Kidney (tissue), 14 donors: ENCODE data around the gene U2AF2. TPM values are rescaled to one million over a fixed set of nuclear protein-coding genes. Genes with fewer than 3 reads are reported as not detected.

Experiments
- DNase-seq, 5 donors: peaks; one replicate each; pipeline ENCODE4 v3.0.0-alpha.2; 2013 to 2020
- FAIRE-seq: peaks from 2 replicates; lab custom pipeline; 2012; peaks lifted over from hg19 to GRCh38; lab: Jason Lieb, UNC
- H3K27ac ChIP-seq, 2 donors: one replicate each; pipeline ENCODE4 v1.7.0; 2013; ENCODE audit warnings: low read depth in 2 of 2, low read length in 2 of 2, inconsistent platforms in 1 of 2
- H3K27me3 ChIP-seq: one replicate; pipeline ENCODE4 v1.7.1; 2013; ENCODE audit warnings: low read length, inconsistent platforms; ENCODE audit not compliant: control insufficient read depth, insufficient read depth
- H3K36me3 ChIP-seq, 3 donors: one replicate each; pipeline versions ENCODE4 v1.7.0 to v1.7.1; 2013; ENCODE audit warnings: low read length in 3 of 3, control low read depth in 1 of 3, inconsistent platforms in 1 of 3; ENCODE audit not compliant: insufficient read depth in 3 of 3, control insufficient read depth in 2 of 3
- H3K4me1 ChIP-seq, 3 donors: one replicate each; pipeline versions ENCODE4 v1.7.0 to v1.7.1; 2013; ENCODE audit warnings: low read length in 3 of 3, inconsistent platforms in 1 of 3, low read depth in 1 of 3; ENCODE audit not compliant: control insufficient read depth in 2 of 3, insufficient read depth in 2 of 3
- H3K4me3 ChIP-seq, 3 donors: one replicate each; pipeline versions ENCODE4 v1.7.0 to v1.8.1; 2013; ENCODE audit warnings: low read length in 3 of 3, control low read depth in 1 of 3, inconsistent platforms in 1 of 3
- H3K9ac ChIP-seq, 3 donors: one replicate each; pipeline versions ENCODE4 v1.7.0 to v1.7.1; 2013; ENCODE audit warnings: low read length in 3 of 3, control low read depth in 1 of 3, inconsistent platforms in 1 of 3
- H3K9me3 ChIP-seq, 3 donors: one replicate each; pipeline versions ENCODE4 v1.7.0 to v1.7.1; 2013; ENCODE audit warnings: low read length in 3 of 3, control low read depth in 1 of 3, inconsistent platforms in 1 of 3; ENCODE audit not compliant: control insufficient read depth in 2 of 3, insufficient read depth in 1 of 3
- CTCF ChIP-seq: IDR thresholded peaks from 3 replicates; pipeline ENCODE4 v1.5.1; 2012; ENCODE audit warnings: mild to moderate bottlenecking, moderate library complexity, borderline replicate concordance; ENCODE audit not compliant: insufficient read depth; ENCODE audit errors: extremely low read depth
- intact Hi-C: fragments of 100-400 bp; cut with DNase I; formaldehyde crosslinking; loops from one replicate; pipeline ENCODE4 v1.11.1; 2022
- polyA plus RNA-seq: library from polyadenylated mRNA; stranded (reverse); fragments of 350-450 nt; fragmentation: Illumina TruSeq; extraction: RNeasy Lipid Tissue Mini Kit (QIAGEN cat#74804); gene quantifications from one replicate; pipeline ENCODE4 v1.2.3, GENCODE V29; 2014; ENCODE audit warnings: low read depth, low replicate concordance; ENCODE audit not compliant: insufficient read depth
- total RNA-seq: library from RNA; stranded (reverse); fragmentation: NEBNext Ultra II Directional; extraction: Animal tissue kit (Norgen Biotek cat#: 25700); gene quantifications from one replicate; pipeline ENCODE4 v1.2.1, GENCODE V29; 2021
- donor health status: control.
- donor health status: control.
- donor health status: control.
- donor health status: control.
- donor health status: control.
- donor health status: DM: yes; HTN: yes; CAD: no.
- donor health status: Normal renal cell carcinoma (clear cell type).

The U2AF2 gene
- total and polyA plus RNA-seq, 2 donors from 2014 or later = 54.8 to 161 TPM

GRCh38 chr19:55667958-55668357 lies 13.1 kb downstream of the U2AF2 start:
- no peak overlapping the region for H3K9ac ChIP-seq
- peak in 1 of 5 donors; percentile 84 for DNase-seq
- H3K27me3 ChIP-seq = no peaks in the 10 kb centered on the region
- H3K9me3 ChIP-seq = no peaks in the 10 kb centered on the region
- peaks cover 5 to 67% (median 46%) of the 10 kb centered on the region in 3 donors for H3K36me3 ChIP-seq
- intact Hi-C loops = no loop called here
- no peak for TF ChIP-seq CTCF
- peaks cover 0 to 8% (median 6%) of the 10 kb centered on the region in 3 donors for H3K4me1 ChIP-seq
- H3K4me3 ChIP-seq = no peak overlapping the region
- H3K27ac ChIP-seq = no peak overlapping the region
- FAIRE-seq = no peak

DNA sequence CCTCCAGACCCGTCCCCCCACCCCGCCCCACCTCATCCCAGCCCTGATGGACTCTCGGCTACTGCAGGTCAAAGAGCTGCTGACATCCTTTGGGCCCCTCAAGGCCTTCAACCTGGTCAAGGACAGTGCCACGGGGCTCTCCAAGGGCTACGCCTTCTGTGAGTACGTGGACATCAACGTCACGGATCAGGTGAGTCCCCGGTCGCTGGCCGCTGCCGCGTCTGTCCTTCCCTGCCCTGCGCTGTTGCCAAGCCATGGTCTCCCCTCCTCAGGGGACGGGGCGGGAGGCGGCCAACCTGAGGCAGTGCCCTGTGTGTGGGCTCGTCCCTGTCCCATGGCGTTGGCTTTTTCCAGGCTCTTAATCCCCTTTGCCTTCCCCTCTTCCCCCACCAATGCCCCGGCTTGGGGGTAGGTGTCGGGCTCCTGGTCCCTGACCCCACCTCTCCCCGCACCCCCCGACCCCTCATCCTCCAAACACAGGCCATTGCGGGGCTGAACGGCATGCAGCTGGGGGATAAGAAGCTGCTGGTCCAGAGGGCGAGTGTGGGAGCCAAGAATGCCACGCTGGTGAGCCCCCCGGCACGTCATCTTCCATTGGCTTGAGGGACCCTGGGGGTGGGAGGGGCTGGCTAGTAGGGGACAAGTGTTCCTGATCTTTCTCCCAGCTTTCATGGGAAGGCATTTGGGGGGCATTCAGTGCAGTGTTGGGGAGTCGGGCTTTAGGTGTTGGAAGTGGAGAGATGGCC lies 13.9 kb downstream of the U2AF2 start:
- DNase-seq (peak in 1 of 5 donors; percentile 67), FAIRE-seq (no peak)
- peaks cover 2 to 59% (median 37%) of the 10 kb centered on the region in 3 donors for H3K36me3 ChIP-seq
- H3K9me3 ChIP-seq = no peaks in the 10 kb centered on the region
- H3K4me1 ChIP-seq = peaks cover 0 to 8% (median 6%) of the 10 kb centered on the region in 3 donors
- H3K4me3 ChIP-seq = no peak overlapping the region
- no peaks in the 10 kb centered on the region for H3K27me3 ChIP-seq
- intact Hi-C loops = no loop called here
- no peak overlapping the region for H3K9ac ChIP-seq
- no peak overlapping the region for H3K27ac ChIP-seq
- no peak for TF ChIP-seq CTCF

GRCh38 chr19:55669418-55670279 lies 14.8 kb downstream of the U2AF2 start:
- no peak overlapping the region for H3K27ac ChIP-seq
- H3K36me3 ChIP-seq = peaks cover 0 to 51% (median 32%) of the 10 kb centered on the region in 3 donors
- peaks cover 0 to 8% (median 6%) of the 10 kb centered on the region in 3 donors for H3K4me1 ChIP-seq
- no peaks in the 10 kb centered on the region for H3K9me3 ChIP-seq
- H3K9ac ChIP-seq = no peak overlapping the region
- H3K27me3 ChIP-seq = no peaks in the 10 kb centered on the region
- TF ChIP-seq CTCF = no peak
- DNase-seq = peak in 1 of 5 donors; percentile 64
- H3K4me3 ChIP-seq = no peak overlapping the region
- no peak for FAIRE-seq
- intact Hi-C loops = no loop called here
